SK-N-SH treated with all-trans-retinoic acid at 6 μM for 48 hours (cell line): ENCODE measurements around the gene ZNF202.
"Not testable (repeated sequence)": the region's sequence is repeated elsewhere in the genome, so short reads cannot be mapped to it uniquely, and the experiment has no call there.

Source experiments
- ATAC-seq: fragments of 200-7000 bp; cut with Tn5 transposase; 3 replicates; pipeline ENCODE4 v1.9.1; 2020; ENCODE audit warnings: mild to moderate bottlenecking, moderate library complexity
- ARNTL ChIP-seq: fragments of 450-650 bp; formaldehyde crosslinking; IDR thresholded peaks from 2 replicates; pipeline ENCODE4 v1.5.0; 2020; ENCODE audit warnings: low read depth, mild to moderate bottlenecking, moderate library complexity, borderline replicate concordance
- BACH2 ChIP-seq: fragments of 250-450 bp; sonication (Bioruptor Pico); IDR thresholded peaks from 2 replicates; pipeline ENCODE4 v1.9.0; 2021; ENCODE audit warnings: mild to moderate bottlenecking, borderline replicate concordance
- CSDC2 ChIP-seq: fragments of 250-450 bp; sonication (Bioruptor Pico); IDR thresholded peaks from 2 replicates; pipeline ENCODE4 v1.5.0; 2020; ENCODE audit warnings: mild to moderate bottlenecking, moderate library complexity
- CSRNP3 ChIP-seq: fragments of 250-450 bp; sonication (Bioruptor Pico); IDR thresholded peaks from 2 replicates; pipeline ENCODE4 v1.5.1; 2021; ENCODE audit warnings: mild to moderate bottlenecking, moderate library complexity
- ESRRG ChIP-seq: fragments of 250-450 bp; sonication (Bioruptor Pico); IDR thresholded peaks from 2 replicates; pipeline ENCODE4 v1.6.1; 2021; ENCODE audit warnings: mild to moderate bottlenecking
- GLIS3 ChIP-seq: fragments of 250-450 bp; sonication (Bioruptor Pico); IDR thresholded peaks from 2 replicates; pipeline ENCODE4 v1.5.0; 2020; ENCODE audit warnings: mild to moderate bottlenecking, moderate library complexity
- ISL1 ChIP-seq: fragments of 250-450 bp; sonication (Bioruptor Pico); IDR thresholded peaks from 2 replicates; pipeline ENCODE4 v2.1.2; 2022; ENCODE audit warnings: mild to moderate bottlenecking, moderate library complexity
- OSR1 ChIP-seq: fragments of 250-450 bp; sonication (Bioruptor Pico); IDR thresholded peaks from 2 replicates; pipeline ENCODE4 v1.8.0; 2022; ENCODE audit warnings: moderate library complexity, mild to moderate bottlenecking, inconsistent platforms
- PATZ1 ChIP-seq: fragments of 250-450 bp; sonication (Bioruptor Pico); IDR thresholded peaks from 2 replicates; pipeline ENCODE4 v1.8.0; 2020; ENCODE audit warnings: mild to moderate bottlenecking, moderate library complexity, borderline replicate concordance
- POU6F1 ChIP-seq: fragments of 250-450 bp; sonication (Bioruptor Pico); IDR thresholded peaks from 2 replicates; pipeline ENCODE4 v1.8.0; 2021; ENCODE audit warnings: low read depth, mild to moderate bottlenecking, moderate library complexity, borderline replicate concordance
- PPARA ChIP-seq: fragments of 250-450 bp; sonication (Bioruptor Pico); IDR thresholded peaks from 2 replicates; pipeline ENCODE4 v1.5.0; 2020; ENCODE audit warnings: mild to moderate bottlenecking, borderline replicate concordance
- RARB ChIP-seq: fragments of 250-450 bp; sonication (Bioruptor Pico); IDR thresholded peaks from 2 replicates; pipeline ENCODE4 v1.8.0; 2021; ENCODE audit warnings: mild to moderate bottlenecking, moderate library complexity
- SNAI2 ChIP-seq: fragments of 250-450 bp; sonication (Bioruptor Pico); IDR thresholded peaks from 2 replicates; pipeline ENCODE4 v1.5.0; 2020; ENCODE audit warnings: mild to moderate bottlenecking, moderate library complexity
- TCF4 ChIP-seq: fragments of 250-450 bp; sonication (Bioruptor Pico); IDR thresholded peaks from 2 replicates; pipeline ENCODE4 v1.8.0; 2021; ENCODE audit warnings: mild to moderate bottlenecking, moderate library complexity, borderline replicate concordance
- TOX ChIP-seq: fragments of 250-450 bp; sonication (Bioruptor Pico); IDR thresholded peaks from 2 replicates; pipeline ENCODE4 v1.8.0; 2021; ENCODE audit warnings: mild to moderate bottlenecking, moderate library complexity, borderline replicate concordance
- TSHZ2 ChIP-seq: fragments of 250-450 bp; sonication (Bioruptor Pico); IDR thresholded peaks from 2 replicates; pipeline ENCODE4 v1.5.0; 2020; ENCODE audit warnings: mild to moderate bottlenecking, moderate library complexity
- ZC3H10 ChIP-seq: fragments of 250-450 bp; sonication (Bioruptor Pico); IDR thresholded peaks from 2 replicates; pipeline ENCODE4 v1.5.1; 2021; ENCODE audit warnings: mild to moderate bottlenecking, moderate library complexity
- ZFP3 ChIP-seq: fragments of 250-450 bp; sonication (Bioruptor Pico); IDR thresholded peaks from 2 replicates; pipeline ENCODE4 v1.5.0; 2020; ENCODE audit warnings: mild to moderate bottlenecking, moderate library complexity
- ZFP30 ChIP-seq: fragments of 450-650 bp; formaldehyde crosslinking; IDR thresholded peaks from 2 replicates; pipeline ENCODE4 v1.5.0; 2022; ENCODE audit warnings: mild to moderate bottlenecking, moderate library complexity
- ZNF565 ChIP-seq: fragments of 450-650 bp; formaldehyde crosslinking; conservative IDR thresholded peaks from 2 replicates; pipeline ENCODE4 v1.5.0; 2020; ENCODE audit warnings: low read depth, mild to moderate bottlenecking, moderate library complexity
- ZNF70 ChIP-seq: fragments of 450-650 bp; formaldehyde crosslinking; IDR thresholded peaks from 2 replicates; pipeline ENCODE4 v1.5.0; 2020; ENCODE audit warnings: mild to moderate bottlenecking, moderate library complexity
- TF ChIP-seq, protein P1 (sequence below): fragments of 250-450 bp; sonication (Bioruptor Pico); IDR thresholded peaks from 2 replicates; pipeline ENCODE4 v1.5.1; 2020; ENCODE audit warnings: low read depth, mild to moderate bottlenecking, moderate library complexity

The ZNF202 gene

GRCh38 chr11:123718063-123718462 is 23.4 kb downstream of the ZNF202 start:
- no peak for ATAC-seq
- no peak for TF ChIP-seq SNAI2 (CRISPR knock-in tag)
- no peak for TF ChIP-seq BACH2
- no peak for TF ChIP-seq ZC3H10 (CRISPR knock-in tag)
- TF ChIP-seq CSDC2 (CRISPR knock-in tag) = no peak
- no peak for TF ChIP-seq ZFP30 (CRISPR knock-in tag)
- no peak for TF ChIP-seq TCF4 (CRISPR knock-in tag)
- TF ChIP-seq GLIS3 (CRISPR knock-in tag) = no peak
- TF ChIP-seq ARNTL (CRISPR knock-in tag) = no peak
- TF ChIP-seq RARB (CRISPR knock-in tag) = no peak
- no peak for TF ChIP-seq ZNF70 (CRISPR knock-in tag)
- TF ChIP-seq TSHZ2 = no peak
- TF ChIP-seq OSR1 = no peak

DNA sequence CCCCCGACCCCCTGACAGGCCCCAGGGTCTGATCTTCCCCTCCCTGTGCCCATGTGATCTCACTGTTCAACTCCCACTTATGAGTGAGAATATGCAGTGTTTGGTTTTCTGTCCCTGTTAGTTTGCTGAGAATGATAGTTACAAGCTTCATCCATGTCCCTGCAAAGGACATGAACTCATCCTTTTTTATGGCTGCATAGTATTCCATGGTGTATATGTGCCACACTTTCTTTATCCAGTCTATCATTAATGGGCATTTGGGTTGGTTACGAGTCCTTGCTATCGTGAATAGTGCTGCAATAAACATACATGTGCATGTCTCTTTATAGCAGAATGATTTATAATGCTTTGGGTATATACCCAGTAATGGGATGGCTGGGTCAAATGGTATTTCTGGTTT is 28.8 kb downstream of the ZNF202 start:
- ATAC-seq = not testable (repeated sequence)

DNA sequence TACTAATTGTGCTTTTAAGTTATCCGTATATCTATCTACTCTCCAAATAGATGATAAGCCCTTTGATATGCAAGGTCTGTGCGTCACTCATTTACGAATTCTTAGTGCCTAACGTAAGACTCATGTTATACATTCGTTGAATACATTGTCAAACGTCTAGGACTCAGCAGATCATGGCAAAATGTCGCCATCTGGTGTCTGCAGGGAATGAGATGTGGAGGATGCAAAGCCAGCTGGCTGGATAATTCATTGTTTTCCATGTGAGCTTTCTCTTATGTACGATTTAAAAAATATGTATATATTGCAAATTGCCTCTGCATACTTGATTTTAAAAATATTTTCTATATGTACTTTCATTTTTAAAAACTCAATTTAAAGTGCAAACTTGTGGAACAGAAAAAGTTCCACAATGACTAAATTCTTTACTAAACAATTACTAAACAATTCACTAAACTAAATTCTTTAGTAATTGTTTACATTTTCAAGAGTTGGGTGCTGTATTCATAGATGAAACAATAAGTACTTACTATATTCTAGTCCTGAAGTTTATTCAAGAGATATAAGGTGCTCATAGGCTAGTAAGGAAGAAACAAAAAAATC is 33.8 kb downstream of the ZNF202 start:
- ATAC-seq = peak; percentile 91
- TF ChIP-seq PATZ1 (CRISPR knock-in tag) (no peak), ISL1 (CRISPR knock-in tag) (no peak), BACH2 (no peak), CSDC2 (CRISPR knock-in tag) (no peak), TCF4 (CRISPR knock-in tag) (no peak), TSHZ2 (no peak), TOX (CRISPR knock-in tag) (no peak), CSRNP3 (no peak), POU6F1 (no peak), RARB (CRISPR knock-in tag) (no peak), OSR1 (no peak), ZFP3 (CRISPR knock-in tag) (no peak), ESRRG (no peak), ZC3H10 (CRISPR knock-in tag) (no peak), ZNF70 (CRISPR knock-in tag) (no peak), ZNF565 (CRISPR knock-in tag) (no peak), PPARA (no peak), SNAI2 (CRISPR knock-in tag) (no peak)
- TF ChIP-seq, protein P1, sequence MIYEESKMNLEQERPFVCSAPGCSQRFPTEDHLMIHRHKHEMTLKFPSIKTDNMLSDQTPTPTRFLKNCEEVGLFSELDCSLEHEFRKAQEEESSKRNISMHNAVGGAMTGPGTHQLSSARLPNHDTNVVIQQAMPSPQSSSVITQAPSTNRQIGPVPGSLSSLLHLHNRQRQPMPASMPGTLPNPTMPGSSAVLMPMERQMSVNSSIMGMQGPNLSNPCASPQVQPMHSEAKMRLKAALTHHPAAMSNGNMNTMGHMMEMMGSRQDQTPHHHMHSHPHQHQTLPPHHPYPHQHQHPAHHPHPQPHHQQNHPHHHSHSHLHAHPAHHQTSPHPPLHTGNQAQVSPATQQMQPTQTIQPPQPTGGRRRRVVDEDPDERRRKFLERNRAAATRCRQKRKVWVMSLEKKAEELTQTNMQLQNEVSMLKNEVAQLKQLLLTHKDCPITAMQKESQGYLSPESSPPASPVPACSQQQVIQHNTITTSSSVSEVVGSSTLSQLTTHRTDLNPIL (CRISPR knock-in tag) = no peak
